NCI-H524 treated with DMSO at 0.1 percent for 48 hours (cell line): ENCODE data around the gene GRIP2.
"Not testable (repeated sequence)": the region's sequence is repeated elsewhere in the genome, so short reads cannot be mapped to it uniquely, and the experiment has no call there.

Experiments
- DNase-seq: peaks from one replicate; lab custom pipeline; 2025; lab: John Stamatoyannopoulos, UW

The GRIP2 gene

GRCh38 chr3:14520967-14521366 lies 19.2 kb downstream of the GRIP2 start:
- no peak for DNase-seq

- no peak for DNase-seq
Observed at GRCh38 chr3:14520149-14520548, 20.0 kb downstream of the GRIP2 start.

- DNase-seq = no peak
Observed at GRCh38 chr3:14519406-14519805, 20.7 kb downstream of the GRIP2 start.

- DNase-seq = no peak
Observed at GRCh38 chr3:14518893-14519292, 21.2 kb downstream of the GRIP2 start.

- DNase-seq = no peak
Observed at GRCh38 chr3:14518432-14518802, 21.7 kb downstream of the GRIP2 start.

- no peak for DNase-seq
Observed at GRCh38 chr3:14517601-14518431, 22.3 kb downstream of the GRIP2 start.

GRCh38 chr3:14516738-14517345 lies 23.3 kb downstream of the GRIP2 start:
- DNase-seq = no peak

GRCh38 chr3:14515526-14515925 lies 24.6 kb downstream of the GRIP2 start:
- not testable (repeated sequence) for DNase-seq

- DNase-seq = no peak
Observed at GRCh38 chr3:14514323-14514720, 25.8 kb downstream of the GRIP2 start.

GRCh38 chr3:14513566-14514322 lies 26.4 kb downstream of the GRIP2 start:
- DNase-seq = no peak

- DNase-seq = no peak
Observed at GRCh38 chr3:14512942-14513327, 27.2 kb downstream of the GRIP2 start.

- no peak for DNase-seq
Observed at GRCh38 chr3:14512281-14512941, 27.7 kb downstream of the GRIP2 start.

GRCh38 chr3:14511623-14512280 lies 28.4 kb downstream of the GRIP2 start:
- DNase-seq = no peak

- DNase-seq = no peak
Observed at GRCh38 chr3:14510838-14511622, 29.1 kb downstream of the GRIP2 start.

GRCh38 chr3:14509796-14510100 lies 30.4 kb downstream of the GRIP2 start:
- no peak for DNase-seq

- no peak for DNase-seq
Observed at GRCh38 chr3:14508966-14509795, 31.0 kb downstream of the GRIP2 start.

GRCh38 chr3:14508505-14508819 lies 31.7 kb downstream of the GRIP2 start:
- no peak for DNase-seq

- DNase-seq = no peak
Observed at GRCh38 chr3:14507757-14508504, 32.2 kb downstream of the GRIP2 start.

GRCh38 chr3:14507305-14507741 lies 32.8 kb downstream of the GRIP2 start:
- DNase-seq = no peak
